ENCODE results near the gene SMARCA1. TPM values are rescaled to one million over a fixed set of nuclear protein-coding genes. Genes with fewer than 3 reads are reported as not detected.

SMARCA1 gene
- total and polyA plus RNA-seq, 2 experiments from 2014 or later, result 30.1 to 51.8 TPM

DNA sequence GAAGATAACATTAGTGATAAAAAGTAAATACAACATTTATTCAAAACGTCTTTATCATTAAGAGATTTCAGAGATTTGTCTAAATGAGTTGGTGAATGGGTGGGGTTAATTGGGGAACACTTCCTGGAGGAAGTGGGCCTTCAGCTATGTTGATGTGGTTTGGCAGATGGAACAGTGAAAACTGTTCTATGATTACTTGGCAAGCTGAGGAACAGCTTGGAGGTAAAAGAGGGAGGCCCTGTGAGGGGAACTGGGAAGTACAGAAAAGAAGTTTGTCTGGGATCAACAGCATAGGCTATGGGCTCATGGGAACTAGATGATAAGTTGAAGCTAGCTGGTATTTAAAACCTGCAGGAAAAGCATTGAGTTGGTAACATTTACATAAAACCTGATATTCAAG is 42.8 kb upstream of the SMARCA1 start:
- TF ChIP-seq ZNF331 (CRISPR knock-in tag; IDR thresholded peaks at IDR 0.05; ENCODE audit: low read depth) (no peak), EZH2 (IDR thresholded peaks at IDR 0.05; ENCODE audit: low read depth, unreplicated experiment) (no peak), POLR2AphosphoS5 (IDR thresholded peaks at IDR 0.05; ENCODE audit: low read depth) (no peak), NANOG (IDR thresholded peaks at IDR 0.05; ENCODE audit: borderline replicate concordance) (no peak), JUNB (IDR thresholded peaks at IDR 0.05; ENCODE audit: unreplicated experiment) (no peak), STAT1 (IDR thresholded peaks at IDR 0.05; ENCODE audit: unreplicated experiment) (no peak), ZNF114 (CRISPR knock-in tag; IDR thresholded peaks at IDR 0.05) (no peak), CREB1 (CRISPR knock-in tag; IDR thresholded peaks at IDR 0.05; ENCODE audit: low read depth) (no peak), EZH2phosphoT487 (IDR thresholded peaks at IDR 0.05; ENCODE audit: unreplicated experiment) (no peak)
- TF ChIP-seq, protein P1, sequence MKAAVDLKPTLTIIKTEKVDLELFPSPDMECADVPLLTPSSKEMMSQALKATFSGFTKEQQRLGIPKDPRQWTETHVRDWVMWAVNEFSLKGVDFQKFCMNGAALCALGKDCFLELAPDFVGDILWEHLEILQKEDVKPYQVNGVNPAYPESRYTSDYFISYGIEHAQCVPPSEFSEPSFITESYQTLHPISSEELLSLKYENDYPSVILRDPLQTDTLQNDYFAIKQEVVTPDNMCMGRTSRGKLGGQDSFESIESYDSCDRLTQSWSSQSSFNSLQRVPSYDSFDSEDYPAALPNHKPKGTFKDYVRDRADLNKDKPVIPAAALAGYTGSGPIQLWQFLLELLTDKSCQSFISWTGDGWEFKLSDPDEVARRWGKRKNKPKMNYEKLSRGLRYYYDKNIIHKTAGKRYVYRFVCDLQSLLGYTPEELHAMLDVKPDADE (IDR thresholded peaks at IDR 0.05), result no peak
- TF ChIP-seq, protein P2, sequence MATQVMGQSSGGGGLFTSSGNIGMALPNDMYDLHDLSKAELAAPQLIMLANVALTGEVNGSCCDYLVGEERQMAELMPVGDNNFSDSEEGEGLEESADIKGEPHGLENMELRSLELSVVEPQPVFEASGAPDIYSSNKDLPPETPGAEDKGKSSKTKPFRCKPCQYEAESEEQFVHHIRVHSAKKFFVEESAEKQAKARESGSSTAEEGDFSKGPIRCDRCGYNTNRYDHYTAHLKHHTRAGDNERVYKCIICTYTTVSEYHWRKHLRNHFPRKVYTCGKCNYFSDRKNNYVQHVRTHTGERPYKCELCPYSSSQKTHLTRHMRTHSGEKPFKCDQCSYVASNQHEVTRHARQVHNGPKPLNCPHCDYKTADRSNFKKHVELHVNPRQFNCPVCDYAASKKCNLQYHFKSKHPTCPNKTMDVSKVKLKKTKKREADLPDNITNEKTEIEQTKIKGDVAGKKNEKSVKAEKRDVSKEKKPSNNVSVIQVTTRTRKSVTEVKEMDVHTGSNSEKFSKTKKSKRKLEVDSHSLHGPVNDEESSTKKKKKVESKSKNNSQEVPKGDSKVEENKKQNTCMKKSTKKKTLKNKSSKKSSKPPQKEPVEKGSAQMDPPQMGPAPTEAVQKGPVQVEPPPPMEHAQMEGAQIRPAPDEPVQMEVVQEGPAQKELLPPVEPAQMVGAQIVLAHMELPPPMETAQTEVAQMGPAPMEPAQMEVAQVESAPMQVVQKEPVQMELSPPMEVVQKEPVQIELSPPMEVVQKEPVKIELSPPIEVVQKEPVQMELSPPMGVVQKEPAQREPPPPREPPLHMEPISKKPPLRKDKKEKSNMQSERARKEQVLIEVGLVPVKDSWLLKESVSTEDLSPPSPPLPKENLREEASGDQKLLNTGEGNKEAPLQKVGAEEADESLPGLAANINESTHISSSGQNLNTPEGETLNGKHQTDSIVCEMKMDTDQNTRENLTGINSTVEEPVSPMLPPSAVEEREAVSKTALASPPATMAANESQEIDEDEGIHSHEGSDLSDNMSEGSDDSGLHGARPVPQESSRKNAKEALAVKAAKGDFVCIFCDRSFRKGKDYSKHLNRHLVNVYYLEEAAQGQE (IDR thresholded peaks at IDR 0.05; ENCODE audit: unreplicated experiment), result no peak
- TF ChIP-seq, protein P3, sequence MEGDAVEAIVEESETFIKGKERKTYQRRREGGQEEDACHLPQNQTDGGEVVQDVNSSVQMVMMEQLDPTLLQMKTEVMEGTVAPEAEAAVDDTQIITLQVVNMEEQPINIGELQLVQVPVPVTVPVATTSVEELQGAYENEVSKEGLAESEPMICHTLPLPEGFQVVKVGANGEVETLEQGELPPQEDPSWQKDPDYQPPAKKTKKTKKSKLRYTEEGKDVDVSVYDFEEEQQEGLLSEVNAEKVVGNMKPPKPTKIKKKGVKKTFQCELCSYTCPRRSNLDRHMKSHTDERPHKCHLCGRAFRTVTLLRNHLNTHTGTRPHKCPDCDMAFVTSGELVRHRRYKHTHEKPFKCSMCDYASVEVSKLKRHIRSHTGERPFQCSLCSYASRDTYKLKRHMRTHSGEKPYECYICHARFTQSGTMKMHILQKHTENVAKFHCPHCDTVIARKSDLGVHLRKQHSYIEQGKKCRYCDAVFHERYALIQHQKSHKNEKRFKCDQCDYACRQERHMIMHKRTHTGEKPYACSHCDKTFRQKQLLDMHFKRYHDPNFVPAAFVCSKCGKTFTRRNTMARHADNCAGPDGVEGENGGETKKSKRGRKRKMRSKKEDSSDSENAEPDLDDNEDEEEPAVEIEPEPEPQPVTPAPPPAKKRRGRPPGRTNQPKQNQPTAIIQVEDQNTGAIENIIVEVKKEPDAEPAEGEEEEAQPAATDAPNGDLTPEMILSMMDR (conservative IDR thresholded peaks at IDR 0.05; ENCODE audit: low read depth in 2 of 2), result no peak
- TF ChIP-seq, protein P4, sequence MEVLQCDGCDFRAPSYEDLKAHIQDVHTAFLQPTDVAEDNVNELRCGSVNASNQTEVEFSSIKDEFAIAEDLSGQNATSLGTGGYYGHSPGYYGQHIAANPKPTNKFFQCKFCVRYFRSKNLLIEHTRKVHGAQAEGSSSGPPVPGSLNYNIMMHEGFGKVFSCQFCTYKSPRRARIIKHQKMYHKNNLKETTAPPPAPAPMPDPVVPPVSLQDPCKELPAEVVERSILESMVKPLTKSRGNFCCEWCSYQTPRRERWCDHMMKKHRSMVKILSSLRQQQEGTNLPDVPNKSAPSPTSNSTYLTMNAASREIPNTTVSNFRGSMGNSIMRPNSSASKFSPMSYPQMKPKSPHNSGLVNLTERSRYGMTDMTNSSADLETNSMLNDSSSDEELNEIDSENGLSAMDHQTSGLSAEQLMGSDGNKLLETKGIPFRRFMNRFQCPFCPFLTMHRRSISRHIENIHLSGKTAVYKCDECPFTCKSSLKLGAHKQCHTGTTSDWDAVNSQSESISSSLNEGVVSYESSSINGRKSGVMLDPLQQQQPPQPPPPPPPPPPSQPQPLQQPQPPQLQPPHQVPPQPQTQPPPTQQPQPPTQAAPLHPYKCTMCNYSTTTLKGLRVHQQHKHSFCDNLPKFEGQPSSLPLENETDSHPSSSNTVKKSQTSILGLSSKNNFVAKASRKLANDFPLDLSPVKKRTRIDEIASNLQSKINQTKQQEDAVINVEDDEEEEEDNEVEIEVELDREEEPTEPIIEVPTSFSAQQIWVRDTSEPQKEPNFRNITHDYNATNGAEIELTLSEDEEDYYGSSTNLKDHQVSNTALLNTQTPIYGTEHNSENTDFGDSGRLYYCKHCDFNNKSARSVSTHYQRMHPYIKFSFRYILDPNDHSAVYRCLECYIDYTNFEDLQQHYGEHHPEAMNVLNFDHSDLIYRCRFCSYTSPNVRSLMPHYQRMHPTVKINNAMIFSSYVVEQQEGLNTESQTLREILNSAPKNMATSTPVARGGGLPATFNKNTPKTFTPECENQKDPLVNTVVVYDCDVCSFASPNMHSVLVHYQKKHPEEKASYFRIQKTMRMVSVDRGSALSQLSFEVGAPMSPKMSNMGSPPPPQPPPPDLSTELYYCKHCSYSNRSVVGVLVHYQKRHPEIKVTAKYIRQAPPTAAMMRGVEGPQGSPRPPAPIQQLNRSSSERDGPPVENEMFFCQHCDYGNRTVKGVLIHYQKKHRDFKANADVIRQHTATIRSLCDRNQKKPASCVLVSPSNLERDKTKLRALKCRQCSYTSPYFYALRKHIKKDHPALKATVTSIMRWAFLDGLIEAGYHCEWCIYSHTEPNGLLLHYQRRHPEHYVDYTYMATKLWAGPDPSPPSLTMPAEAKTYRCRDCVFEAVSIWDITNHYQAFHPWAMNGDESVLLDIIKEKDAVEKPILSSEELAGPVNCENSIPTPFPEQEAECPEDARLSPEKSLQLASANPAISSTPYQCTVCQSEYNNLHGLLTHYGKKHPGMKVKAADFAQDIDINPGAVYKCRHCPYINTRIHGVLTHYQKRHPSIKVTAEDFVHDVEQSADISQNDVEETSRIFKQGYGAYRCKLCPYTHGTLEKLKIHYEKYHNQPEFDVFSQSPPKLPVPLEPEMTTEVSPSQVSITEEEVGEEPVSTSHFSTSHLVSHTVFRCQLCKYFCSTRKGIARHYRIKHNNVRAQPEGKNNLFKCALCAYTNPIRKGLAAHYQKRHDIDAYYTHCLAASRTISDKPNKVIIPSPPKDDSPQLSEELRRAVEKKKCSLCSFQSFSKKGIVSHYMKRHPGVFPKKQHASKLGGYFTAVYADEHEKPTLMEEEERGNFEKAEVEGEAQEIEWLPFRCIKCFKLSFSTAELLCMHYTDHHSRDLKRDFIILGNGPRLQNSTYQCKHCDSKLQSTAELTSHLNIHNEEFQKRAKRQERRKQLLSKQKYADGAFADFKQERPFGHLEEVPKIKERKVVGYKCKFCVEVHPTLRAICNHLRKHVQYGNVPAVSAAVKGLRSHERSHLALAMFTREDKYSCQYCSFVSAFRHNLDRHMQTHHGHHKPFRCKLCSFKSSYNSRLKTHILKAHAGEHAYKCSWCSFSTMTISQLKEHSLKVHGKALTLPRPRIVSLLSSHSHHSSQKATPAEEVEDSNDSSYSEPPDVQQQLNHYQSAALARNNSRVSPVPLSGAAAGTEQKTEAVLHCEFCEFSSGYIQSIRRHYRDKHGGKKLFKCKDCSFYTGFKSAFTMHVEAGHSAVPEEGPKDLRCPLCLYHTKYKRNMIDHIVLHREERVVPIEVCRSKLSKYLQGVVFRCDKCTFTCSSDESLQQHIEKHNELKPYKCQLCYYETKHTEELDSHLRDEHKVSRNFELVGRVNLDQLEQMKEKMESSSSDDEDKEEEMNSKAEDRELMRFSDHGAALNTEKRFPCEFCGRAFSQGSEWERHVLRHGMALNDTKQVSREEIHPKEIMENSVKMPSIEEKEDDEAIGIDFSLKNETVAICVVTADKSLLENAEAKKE (CRISPR knock-in tag; IDR thresholded peaks at IDR 0.05), result no peak
- H2AFZ ChIP-seq, result no peak overlapping the region
- H4K20me1 ChIP-seq (replicated peaks; ENCODE audit: insufficient read depth), result no peaks in the 10 kb centered on the region
- H3K4me3 ChIP-seq, result no peak overlapping the region
- no peaks in the 10 kb centered on the region for H3K27me3 Mint-ChIP-seq (ENCODE audit: insufficient read depth, low read depth, poor library complexity)
- H3K27ac Mint-ChIP-seq, result peak overlapping the region; percentile 11; the same call in 1 of the 2 replicates
- H3K27ac ChIP-seq (ENCODE audit: low read depth), result 0 out of 2 replicates have a peak overlapping the region, but pooled peaks have one; percentile 14
- ATAC-seq (no peak), DNase-seq (ENCODE audit: low spot score) (no peak)
- peaks cover 10% of the 10 kb centered on the region for H3K4me1 Mint-ChIP-seq
- peaks cover 9% of the 10 kb centered on the region for H3K4me1 ChIP-seq (ENCODE audit: insufficient read depth)
- peaks cover 15% of the 10 kb centered on the region; the same call in 1 of the 2 replicates for H3K36me3 ChIP-seq (ENCODE audit: insufficient read depth)
- H3K36me3 Mint-ChIP-seq (ENCODE audit: low read depth), result peaks cover 63% of the 10 kb centered on the region
- H3K4me3 Mint-ChIP-seq, result no peak overlapping the region
- no peaks in the 10 kb centered on the region for H3K27me3 ChIP-seq (ENCODE audit: insufficient read depth)
- H3K9me2 ChIP-seq (ENCODE audit: insufficient read depth), result no peaks in the 10 kb centered on the region
- H3K4me2 ChIP-seq, result no peak overlapping the region
- no peaks in the 10 kb centered on the region for H3K79me2 ChIP-seq (replicated peaks; ENCODE audit: insufficient read depth)
- no peaks in the 10 kb centered on the region for H3K9me3 Mint-ChIP-seq
- H3F3A ChIP-seq (replicated peaks; ENCODE audit: low read depth), result no peaks in the 10 kb centered on the region
